ENCODE measurements around the gene CNKSR1. TPM values are rescaled to one million over a fixed set of nuclear protein-coding genes. Genes with fewer than 3 reads are reported as not detected.

Gene CNKSR1
- total RNA-seq, 6 donors from 2014 or later: 20.4 to 98.5 (median 43.1) TPM

DNA sequence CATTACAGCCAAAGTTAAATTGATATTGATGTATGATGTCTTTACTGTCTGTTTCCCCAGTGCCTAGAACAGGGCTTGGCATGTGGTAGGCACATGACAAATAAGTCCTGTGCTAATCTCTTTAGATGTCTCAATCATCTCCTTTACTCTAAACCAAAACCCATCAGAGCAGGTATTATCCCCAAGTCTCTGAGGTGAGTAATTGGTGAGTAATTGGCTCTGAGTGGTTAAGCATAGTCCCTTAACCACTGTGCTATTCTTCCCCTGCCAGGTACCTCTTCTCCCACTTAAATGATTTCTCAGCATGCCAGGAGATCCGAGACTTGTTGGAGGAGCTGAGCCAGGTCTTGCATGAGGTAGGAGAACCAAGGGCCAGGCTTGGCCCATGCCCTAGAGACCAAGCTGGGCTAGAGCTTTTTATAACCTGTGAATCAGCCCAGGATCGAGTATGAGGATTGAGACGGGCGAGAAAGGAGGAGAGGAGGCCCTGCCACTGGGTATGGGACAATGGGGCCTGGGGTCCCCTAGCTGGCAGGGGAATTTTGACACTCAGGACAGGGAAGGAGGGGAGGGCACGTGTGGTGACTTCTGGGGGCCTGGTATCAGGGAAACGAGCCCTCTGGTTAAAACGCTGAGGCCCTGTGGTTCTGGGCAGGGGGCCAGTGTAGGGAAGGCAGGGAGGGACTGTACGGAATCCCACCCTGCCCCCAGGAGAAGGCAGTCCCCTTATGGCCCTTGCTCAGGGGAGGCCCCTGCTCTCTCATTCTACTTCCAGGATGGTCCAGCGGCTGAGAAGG is 4.5 kb downstream of the CNKSR1 start:
- no peak for ATAC-seq (ENCODE audit: low FRiP score in 2 of 2)
- H3K27me3 ChIP-seq: no peaks in the 10 kb centered on the region
- peaks cover 0 to 26% (median 11%) of the 10 kb centered on the region in 4 donors for H3K36me3 ChIP-seq
- no peak overlapping the region for H3K4me3 ChIP-seq
- DNase-seq: no peak
- no peak overlapping the region for H3K27ac ChIP-seq
- H3K4me1 ChIP-seq: peaks cover 0 to 8% (median 2%) of the 10 kb centered on the region in 4 donors
- no peak for TF ChIP-seq POLR2A (IDR thresholded peaks at IDR 0.05)
- TF ChIP-seq, protein P1, sequence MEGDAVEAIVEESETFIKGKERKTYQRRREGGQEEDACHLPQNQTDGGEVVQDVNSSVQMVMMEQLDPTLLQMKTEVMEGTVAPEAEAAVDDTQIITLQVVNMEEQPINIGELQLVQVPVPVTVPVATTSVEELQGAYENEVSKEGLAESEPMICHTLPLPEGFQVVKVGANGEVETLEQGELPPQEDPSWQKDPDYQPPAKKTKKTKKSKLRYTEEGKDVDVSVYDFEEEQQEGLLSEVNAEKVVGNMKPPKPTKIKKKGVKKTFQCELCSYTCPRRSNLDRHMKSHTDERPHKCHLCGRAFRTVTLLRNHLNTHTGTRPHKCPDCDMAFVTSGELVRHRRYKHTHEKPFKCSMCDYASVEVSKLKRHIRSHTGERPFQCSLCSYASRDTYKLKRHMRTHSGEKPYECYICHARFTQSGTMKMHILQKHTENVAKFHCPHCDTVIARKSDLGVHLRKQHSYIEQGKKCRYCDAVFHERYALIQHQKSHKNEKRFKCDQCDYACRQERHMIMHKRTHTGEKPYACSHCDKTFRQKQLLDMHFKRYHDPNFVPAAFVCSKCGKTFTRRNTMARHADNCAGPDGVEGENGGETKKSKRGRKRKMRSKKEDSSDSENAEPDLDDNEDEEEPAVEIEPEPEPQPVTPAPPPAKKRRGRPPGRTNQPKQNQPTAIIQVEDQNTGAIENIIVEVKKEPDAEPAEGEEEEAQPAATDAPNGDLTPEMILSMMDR (IDR thresholded peaks at IDR 0.05): no peak
- no peak for TF ChIP-seq POLR2AphosphoS5 (IDR thresholded peaks at IDR 0.05)
- TF ChIP-seq EP300 (IDR thresholded peaks at IDR 0.05): no peak
- 77 to 88% methylated on average over 8 of the region's 9 CpGs for WGBS, 2 donors
- no peaks in the 10 kb centered on the region for H3K9me3 ChIP-seq

DNA sequence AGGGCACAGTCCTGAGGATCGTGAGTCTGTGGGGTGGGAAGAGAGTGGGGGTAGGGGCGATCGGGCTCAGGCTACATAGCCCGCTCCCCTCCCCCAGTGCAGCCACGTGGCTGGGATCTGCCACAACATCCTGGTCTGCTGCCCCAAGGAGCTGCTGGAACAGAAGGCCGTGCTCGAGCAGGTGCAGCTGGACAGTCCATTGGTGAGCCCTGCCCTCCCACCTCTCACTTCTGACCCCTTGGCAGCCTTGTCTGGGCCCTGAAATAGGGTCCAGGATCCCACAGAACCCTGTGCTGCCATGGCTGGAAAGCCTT is 5.0 kb downstream of the CNKSR1 start:
- 84 to 93% methylated on average over 3 to 7 of the region's 7 CpGs for WGBS, 2 donors
- TF ChIP-seq, protein P1 (IDR thresholded peaks at IDR 0.05): no peak
- no peak for TF ChIP-seq POLR2AphosphoS5 (IDR thresholded peaks at IDR 0.05)
- Histone ChIP-seq H3K27ac (no peak overlapping the region), H3K4me1 (peaks cover 0 to 8% (median 2%) of the 10 kb centered on the region in 4 donors), H3K4me3 (no peak overlapping the region), H3K36me3 (peaks cover 0 to 26% (median 11%) of the 10 kb centered on the region in 4 donors), H3K27me3 (no peaks in the 10 kb centered on the region), H3K9me3 (no peaks in the 10 kb centered on the region)
- ATAC-seq (ENCODE audit: low FRiP score in 2 of 2) (peak in 1 of 2 donors; percentile 9), DNase-seq (no peak)

DNA sequence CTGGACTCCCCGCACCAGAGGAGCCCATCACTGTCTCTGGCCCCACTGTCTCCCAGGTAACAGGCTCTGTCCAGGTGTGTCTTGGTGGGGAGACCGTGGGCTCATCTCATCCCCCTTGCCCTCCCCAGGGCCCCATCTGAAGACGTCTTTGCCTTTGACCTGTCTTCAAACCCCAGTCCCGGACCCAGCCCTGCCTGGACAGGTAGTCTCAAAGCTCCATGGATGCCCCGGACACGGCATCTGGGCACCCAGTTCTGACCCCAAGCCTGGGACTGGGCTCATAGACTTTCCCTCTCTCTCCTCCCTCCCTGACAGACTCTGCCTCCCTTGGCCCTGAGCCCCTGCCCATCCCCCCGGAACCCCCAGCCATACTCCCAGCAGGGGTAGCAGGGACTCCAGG is 6.8 kb downstream of the CNKSR1 start:
- TF ChIP-seq EP300 (IDR thresholded peaks at IDR 0.05): no peak
- no peak for TF ChIP-seq POLR2A (IDR thresholded peaks at IDR 0.05)
- TF ChIP-seq, protein P1 (IDR thresholded peaks at IDR 0.05): no peak
- TF ChIP-seq POLR2AphosphoS5 (IDR thresholded peaks at IDR 0.05): no peak
- H3K27me3 ChIP-seq: no peaks in the 10 kb centered on the region
- no peak overlapping the region for H3K4me3 ChIP-seq
- 94 to 97% methylated on average over 7 of the region's 7 CpGs for WGBS, 2 donors
- peaks cover 0 to 30% (median 13%) of the 10 kb centered on the region in 4 donors for H3K36me3 ChIP-seq
- ATAC-seq (ENCODE audit: low FRiP score in 2 of 2) (no peak), DNase-seq (no peak)
- no peaks in the 10 kb centered on the region for H3K9me3 ChIP-seq
- no peaks in the 10 kb centered on the region for H3K4me1 ChIP-seq
- no peak overlapping the region for H3K27ac ChIP-seq

DNA sequence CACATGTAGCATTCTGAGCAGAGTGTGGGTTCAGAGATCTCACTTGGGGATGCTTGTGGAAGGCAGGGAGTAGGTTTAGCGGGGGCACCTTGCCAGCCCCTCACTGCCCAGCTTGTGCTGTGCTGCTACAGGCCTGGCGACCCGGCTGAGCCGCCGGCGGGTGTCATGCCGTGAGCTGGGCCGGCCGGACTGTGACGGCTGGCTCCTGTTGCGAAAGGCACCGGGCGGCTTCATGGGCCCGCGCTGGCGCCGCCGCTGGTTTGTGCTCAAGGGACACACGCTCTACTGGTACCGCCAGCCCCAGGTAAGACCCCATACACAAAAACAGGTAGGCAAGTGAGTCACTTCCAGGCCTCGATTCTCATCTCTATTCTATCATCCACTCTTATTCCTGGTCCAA is 7.6 kb downstream of the CNKSR1 start:
- peak in 1 of 2 donors; percentile 84 for DNase-seq
- peaks cover 0 to 30% (median 15%) of the 10 kb centered on the region in 4 donors for H3K36me3 ChIP-seq

More for the DNA sequence above, 7.6 kb downstream of the CNKSR1 start:
- ATAC-seq (ENCODE audit: low FRiP score in 2 of 2): no peak
- 96 to 98% methylated on average over 8 to 18 of the region's 21 CpGs for WGBS, 2 donors
- no peaks in the 10 kb centered on the region for H3K4me1 ChIP-seq
- H3K9me3 ChIP-seq: no peaks in the 10 kb centered on the region
- H3K4me3 ChIP-seq: no peak overlapping the region
- no peak overlapping the region for H3K27ac ChIP-seq
- TF ChIP-seq POLR2AphosphoS5 (IDR thresholded peaks at IDR 0.05) (no peak), POLR2A (IDR thresholded peaks at IDR 0.05) (no peak), EP300 (IDR thresholded peaks at IDR 0.05) (no peak)
- TF ChIP-seq, protein P1 (IDR thresholded peaks at IDR 0.05): no peak
- H3K27me3 ChIP-seq: no peaks in the 10 kb centered on the region
